ENCODE measurements around the gene PDIA6. TPM values are rescaled to one million over a fixed set of nuclear protein-coding genes. Genes with fewer than 3 reads are reported as not detected.

Gene PDIA6
- total and polyA plus RNA-seq, 8 donors, result 33.7 to 201 (median 135) TPM

- FAIRE-seq (no peak), DNase-seq (peak in 1 of 6 donors; percentile 42), ATAC-seq (no peak)
- no peak overlapping the region for H3K27ac ChIP-seq
- no peak overlapping the region for H3K4me3 ChIP-seq
- intact Hi-C loops (cut with DNase I), result no loop called here
- H3K36me3 ChIP-seq, result no peaks in the 10 kb centered on the region
- no peak for TF ChIP-seq CTCF (IDR thresholded peaks at IDR 0.05)
- H3K27me3 ChIP-seq, result no peaks in the 10 kb centered on the region
- whole genome bisulfite sequencing, 2 donors, result 79 to 83% methylated on average over 12 of the region's 12 CpGs
- no peaks in the 10 kb centered on the region for H3K4me1 ChIP-seq
- no peaks in the 10 kb centered on the region for H3K9me3 ChIP-seq
Observed at GRCh38 chr2:10772201-10772867, 40.3 kb downstream of the PDIA6 start.

- Histone ChIP-seq H3K9me3 (no peaks in the 10 kb centered on the region), H3K27ac (no peak overlapping the region), H3K36me3 (no peaks in the 10 kb centered on the region), H3K4me1 (no peaks in the 10 kb centered on the region), H3K4me3 (no peak overlapping the region), H3K27me3 (no peaks in the 10 kb centered on the region)
- ATAC-seq, result no peak
- peak in 1 of 6 donors; percentile 36 for DNase-seq
- intact Hi-C loops (cut with DNase I), result no loop called here
- WGBS, 2 donors, result 84 to 92% methylated on average over 13 of the region's 13 CpGs
- no peak for TF ChIP-seq CTCF (IDR thresholded peaks at IDR 0.05)
- no peak for FAIRE-seq
Observed at GRCh38 chr2:10771786-10772185, 40.8 kb downstream of the PDIA6 start.

DNA sequence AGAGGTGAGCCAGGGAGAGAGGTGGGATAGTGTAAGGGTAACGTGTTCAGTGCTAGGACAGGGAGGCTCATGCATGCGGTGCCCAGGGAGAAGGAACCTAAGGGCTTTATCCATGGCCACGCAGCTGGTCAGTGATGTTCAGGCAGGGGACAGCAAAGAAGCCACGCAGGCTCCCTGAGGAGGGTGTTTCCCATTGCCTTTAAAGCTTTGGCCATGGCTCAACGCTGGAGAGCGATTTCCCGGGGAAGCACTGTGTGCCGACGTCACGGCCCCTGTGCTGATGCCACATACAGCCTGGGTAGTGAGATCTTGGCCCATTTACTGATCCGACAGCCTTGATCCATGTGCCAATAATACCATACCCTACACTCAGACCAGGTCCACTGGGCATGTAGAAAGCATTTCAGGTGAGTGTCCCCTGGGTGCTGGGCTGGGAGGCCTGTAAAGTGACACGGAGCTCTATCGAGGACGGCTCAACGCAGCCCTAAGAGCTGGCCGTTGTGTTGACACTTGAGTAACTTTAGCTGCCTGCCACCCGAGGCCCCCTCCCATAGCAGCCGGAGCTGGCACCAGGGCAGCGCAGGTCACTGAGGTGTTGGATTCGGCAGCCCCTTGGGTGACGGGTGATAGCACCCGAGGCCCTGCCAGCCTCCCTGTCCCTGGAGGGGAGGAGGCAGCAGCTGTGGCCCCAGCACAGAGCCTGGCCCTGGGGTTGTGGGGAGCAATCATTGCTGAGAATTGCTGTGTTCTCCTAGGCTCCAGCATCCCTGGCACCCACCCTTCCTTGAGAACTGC is 41.4 kb downstream of the PDIA6 start:
- FAIRE-seq, result no peak
- Histone ChIP-seq H3K27me3 (no peaks in the 10 kb centered on the region), H3K36me3 (no peaks in the 10 kb centered on the region), H3K27ac (no peak overlapping the region), H3K9me3 (no peaks in the 10 kb centered on the region), H3K4me1 (no peaks in the 10 kb centered on the region), H3K4me3 (no peak overlapping the region)
- TF ChIP-seq CTCF (IDR thresholded peaks at IDR 0.05), result no peak
- 69 to 71% methylated on average over 22 of the region's 22 CpGs for WGBS, 2 donors
- intact Hi-C loops (cut with DNase I), result no loop called here
- ATAC-seq, result no peak
- DNase-seq, result peak in 1 of 6 donors; percentile 35

GRCh38 chr2:10768063-10768507 is 44.5 kb downstream of the PDIA6 start:
- ATAC-seq, result no peak
- Histone ChIP-seq H3K4me1 (no peaks in the 10 kb centered on the region), H3K4me3 (no peak overlapping the region), H3K9me3 (no peaks in the 10 kb centered on the region), H3K27ac (no peak overlapping the region), H3K27me3 (no peaks in the 10 kb centered on the region), H3K36me3 (no peaks in the 10 kb centered on the region)
- no peak for DNase-seq
- WGBS, 2 donors, result 71 to 72% methylated on average over 16 of the region's 16 CpGs
- FAIRE-seq, result no peak
- intact Hi-C loops (cut with DNase I), result no loop called here
- TF ChIP-seq CTCF (IDR thresholded peaks at IDR 0.05), result no peak

DNA sequence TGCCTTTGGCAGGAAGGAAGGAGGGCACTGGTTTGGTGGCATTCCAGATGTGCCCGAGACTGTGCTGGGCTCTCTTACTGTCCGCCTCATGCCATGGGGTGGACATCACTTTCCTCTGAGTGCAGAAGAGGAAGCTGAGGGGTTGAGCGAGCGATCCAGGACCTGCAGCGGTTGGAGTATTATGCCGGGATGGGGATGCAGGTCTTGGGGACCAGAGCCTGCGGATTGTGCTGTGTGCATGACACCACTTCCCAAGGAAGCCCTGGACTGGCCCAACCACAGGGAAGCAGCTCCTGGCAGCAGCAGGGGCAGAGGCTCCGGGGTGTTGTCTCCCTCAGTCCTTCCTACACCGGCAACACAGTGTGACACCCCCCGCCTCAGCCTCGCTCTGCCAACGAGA is 46.7 kb downstream of the PDIA6 start:
- intact Hi-C loops (cut with DNase I), result no loop called here
- no peak overlapping the region for H3K27ac ChIP-seq
- no peaks in the 10 kb centered on the region for H3K36me3 ChIP-seq
- no peaks in the 10 kb centered on the region for H3K9me3 ChIP-seq
- TF ChIP-seq CTCF (IDR thresholded peaks at IDR 0.05), result no peak
- WGBS, 2 donors, result 79 to 85% methylated on average over 12 of the region's 12 CpGs
- no peak for ATAC-seq
- no peak overlapping the region for H3K4me3 ChIP-seq
- H3K27me3 ChIP-seq, result no peaks in the 10 kb centered on the region
- no peak for DNase-seq
- no peaks in the 10 kb centered on the region for H3K4me1 ChIP-seq
- FAIRE-seq, result no peak

Measured in pancreas (tissue), 10 donors.